Mesenteric fat pad (tissue), 1 donor: ENCODE results near the gene YWHAG. TPM values are rescaled to one million over a fixed set of nuclear protein-coding genes. Genes with fewer than 3 reads are reported as not detected.
"Not testable (repeated sequence)": the region's sequence is repeated elsewhere in the genome, so short reads cannot be mapped to it uniquely, and the experiment has no call there.

Experiments
- DNase-seq: peaks from one replicate; pipeline ENCODE4 v3.0.0-alpha.2; 2020; ENCODE audit warnings: low spot score
- total RNA-seq: library from RNA; stranded (reverse); fragmentation: NEBNext Ultra II Directional; extraction: Animal tissue kit (Norgen Biotek cat#: 25700); gene quantifications from one replicate; pipeline ENCODE4 v1.2.1, GENCODE V29; 2021
- donor health status: DM: yes; HTN: yes; CAD: no.

Gene YWHAG
- total RNA-seq, 1 donor from 2014 or later, result 297 TPM

DNA sequence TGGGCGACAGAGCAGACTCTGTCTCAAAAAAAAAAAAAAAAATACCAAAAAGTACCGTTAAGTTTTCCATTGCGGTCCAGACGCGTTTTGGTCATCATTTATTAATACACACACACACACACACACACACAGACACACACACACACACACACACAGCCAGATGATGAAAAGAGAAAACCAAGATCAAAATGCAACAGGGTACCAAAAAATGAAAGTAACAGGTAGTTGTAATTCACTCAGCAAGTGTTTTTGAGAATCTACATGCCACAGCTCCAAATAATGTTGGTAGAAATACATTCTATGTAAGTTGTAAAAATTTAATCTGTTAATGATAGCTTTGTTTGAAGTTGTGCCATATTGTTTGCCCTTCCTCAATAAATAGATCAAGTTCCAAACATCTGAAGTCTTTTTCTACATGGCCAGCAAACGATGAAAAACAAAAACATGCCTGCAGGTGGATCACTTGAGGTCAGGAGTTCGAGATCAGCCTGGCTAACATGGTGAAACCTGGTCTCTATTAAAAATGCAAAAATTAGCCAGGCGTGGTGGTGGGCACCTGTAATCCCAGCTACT, 9.4 kb downstream of the YWHAG start:
- no peak for DNase-seq

DNA sequence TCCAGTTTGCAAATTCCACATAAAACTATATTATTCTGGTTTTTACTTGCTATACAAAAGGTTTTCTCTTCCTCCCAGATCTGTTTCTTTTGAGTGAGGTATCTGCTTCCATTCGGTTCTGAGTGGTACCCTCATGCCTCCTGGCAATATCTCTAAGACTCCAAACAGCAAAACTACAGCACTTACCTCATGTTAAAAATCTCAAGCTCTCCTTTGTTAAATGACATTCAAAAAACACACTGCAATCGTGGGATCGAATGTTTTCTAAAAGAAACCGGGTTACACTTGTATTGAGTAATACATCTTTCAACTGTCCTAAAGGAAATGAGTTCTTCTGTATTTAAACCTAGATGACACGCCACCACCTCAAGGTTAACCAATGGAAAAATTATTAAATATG, 11.1 kb downstream of the YWHAG start:
- no peak for DNase-seq

DNA sequence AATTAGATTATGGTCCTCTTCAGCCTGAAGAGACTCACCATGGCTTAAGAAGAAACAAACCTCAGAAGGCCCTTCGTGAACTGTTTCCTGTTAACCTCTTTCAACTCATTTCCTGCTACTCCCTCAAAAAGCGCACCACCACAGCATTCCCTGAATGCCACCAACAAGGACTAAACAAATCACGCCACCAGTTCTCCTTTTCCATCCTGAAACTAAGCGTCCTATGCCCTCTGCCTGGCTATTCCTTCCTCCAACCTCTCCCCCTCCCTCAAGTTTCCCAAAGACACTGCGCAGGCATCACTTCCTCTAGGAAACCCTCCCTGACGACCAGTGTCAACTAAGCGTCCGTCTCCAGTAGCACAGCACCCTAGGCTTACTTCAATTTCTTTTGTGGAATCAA, 12.0 kb downstream of the YWHAG start:
- DNase-seq, result peak; percentile 35

DNA sequence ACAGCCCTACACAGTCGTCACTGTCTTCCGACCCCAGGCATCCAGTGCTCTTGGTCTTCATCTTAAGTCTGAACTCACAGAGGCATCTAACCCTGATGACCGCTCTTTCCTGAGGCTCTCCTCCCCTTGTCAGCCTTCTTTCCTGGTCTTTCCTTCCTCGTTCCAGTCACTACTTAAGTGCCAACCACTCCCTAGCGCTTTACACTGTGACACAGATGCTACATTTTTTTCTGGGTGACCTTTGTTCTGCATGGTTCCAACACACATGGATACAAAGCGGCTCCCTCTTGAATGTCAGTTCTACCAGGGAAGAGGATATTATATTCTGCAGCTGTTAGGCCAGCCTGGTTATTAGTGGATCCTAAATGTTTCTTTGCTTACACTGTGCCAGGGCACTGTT, 12.7 kb downstream of the YWHAG start:
- no peak for DNase-seq

DNA sequence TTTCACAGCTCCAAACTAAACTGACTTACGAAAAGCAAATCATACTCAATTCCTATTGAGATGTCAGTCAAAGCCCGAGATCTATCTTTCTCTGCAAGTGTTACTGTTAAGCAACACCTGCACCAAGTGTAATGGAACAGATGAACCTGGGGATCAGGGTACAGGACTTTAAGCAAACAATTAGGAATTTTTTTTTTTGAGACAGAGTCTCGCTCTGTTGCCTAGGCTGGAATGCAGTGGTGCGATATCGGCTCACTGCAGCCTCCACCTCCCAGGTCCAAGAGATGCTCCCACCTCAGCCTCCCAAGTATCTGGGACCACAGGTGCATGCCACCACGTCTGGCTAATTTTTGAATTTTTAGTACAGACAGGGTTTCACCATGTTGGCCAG, 14.9 kb downstream of the YWHAG start:
- no peak for DNase-seq

DNA sequence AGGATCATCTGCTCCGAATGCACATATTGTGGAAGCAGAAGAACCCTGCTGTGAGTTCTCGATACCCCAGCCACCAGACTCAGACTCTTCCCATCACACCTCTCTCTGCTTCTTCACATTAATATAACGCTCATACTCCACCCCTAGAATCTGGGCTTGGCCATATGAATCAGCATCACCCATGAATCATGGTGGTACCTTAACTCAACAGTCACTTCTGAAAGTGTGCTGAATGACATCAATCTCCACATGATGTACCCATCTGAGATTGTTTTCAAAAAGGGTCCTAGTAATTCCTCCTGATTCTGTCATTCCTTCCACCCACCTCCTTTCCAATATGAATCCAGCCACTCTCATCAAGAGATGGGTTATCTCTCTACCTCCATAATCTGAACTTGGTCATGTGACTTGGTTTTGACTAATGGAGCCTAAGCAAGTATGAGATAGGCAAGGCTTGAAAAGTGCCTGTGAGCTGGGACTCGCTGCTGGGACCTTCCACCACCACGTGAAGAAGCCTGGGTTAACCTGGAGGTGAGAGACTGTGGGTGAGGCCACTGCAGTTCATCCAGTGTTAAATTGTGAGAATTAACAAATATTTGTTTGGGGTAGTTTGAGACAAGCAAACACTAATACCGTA, 15.4 kb downstream of the YWHAG start:
- DNase-seq, result no peak

DNA sequence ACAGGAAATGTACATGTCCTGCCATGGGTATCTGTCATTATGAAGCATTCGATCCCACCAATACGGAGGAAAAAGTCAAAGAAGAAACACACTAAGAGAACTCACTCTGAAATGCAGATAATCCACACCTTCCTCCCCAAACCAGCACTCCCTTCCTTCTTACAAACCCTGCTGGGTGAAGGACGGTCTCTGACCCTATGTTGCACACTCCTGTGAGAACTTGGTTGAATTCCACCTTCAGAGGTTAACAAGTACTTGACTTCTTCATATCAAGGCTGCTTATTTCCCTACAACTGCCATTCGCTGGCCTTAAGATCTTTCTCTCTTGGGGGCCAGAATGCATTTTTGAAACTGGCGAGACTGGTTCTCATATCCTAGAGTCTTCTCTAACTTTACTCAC, 16.6 kb downstream of the YWHAG start:
- no peak for DNase-seq

DNA sequence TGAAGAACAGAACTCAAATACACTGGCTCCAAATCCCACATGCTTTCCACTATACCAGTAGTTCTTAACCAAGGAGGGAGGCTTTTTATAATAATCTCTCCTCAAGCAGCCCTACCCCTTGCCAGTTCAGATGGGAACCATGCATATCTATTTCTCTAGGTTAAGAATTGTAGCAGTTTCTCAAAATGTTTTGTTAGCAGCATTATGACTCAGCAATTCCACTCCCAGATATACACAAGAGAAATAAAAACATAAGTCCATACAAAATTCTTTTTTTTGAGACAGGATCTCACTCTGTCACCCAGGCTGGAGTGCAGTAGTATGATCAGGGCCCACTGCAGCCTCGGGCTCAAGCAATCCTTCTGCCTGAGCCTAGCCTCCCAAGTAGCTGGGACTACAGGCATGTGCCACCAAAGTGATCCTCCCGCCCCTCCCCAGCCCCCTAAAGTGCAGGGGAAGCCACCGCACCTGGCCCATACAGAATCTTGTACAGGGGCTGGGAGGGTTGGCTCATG, 18.1 kb downstream of the YWHAG start:
- DNase-seq, result peak; percentile 43

DNA sequence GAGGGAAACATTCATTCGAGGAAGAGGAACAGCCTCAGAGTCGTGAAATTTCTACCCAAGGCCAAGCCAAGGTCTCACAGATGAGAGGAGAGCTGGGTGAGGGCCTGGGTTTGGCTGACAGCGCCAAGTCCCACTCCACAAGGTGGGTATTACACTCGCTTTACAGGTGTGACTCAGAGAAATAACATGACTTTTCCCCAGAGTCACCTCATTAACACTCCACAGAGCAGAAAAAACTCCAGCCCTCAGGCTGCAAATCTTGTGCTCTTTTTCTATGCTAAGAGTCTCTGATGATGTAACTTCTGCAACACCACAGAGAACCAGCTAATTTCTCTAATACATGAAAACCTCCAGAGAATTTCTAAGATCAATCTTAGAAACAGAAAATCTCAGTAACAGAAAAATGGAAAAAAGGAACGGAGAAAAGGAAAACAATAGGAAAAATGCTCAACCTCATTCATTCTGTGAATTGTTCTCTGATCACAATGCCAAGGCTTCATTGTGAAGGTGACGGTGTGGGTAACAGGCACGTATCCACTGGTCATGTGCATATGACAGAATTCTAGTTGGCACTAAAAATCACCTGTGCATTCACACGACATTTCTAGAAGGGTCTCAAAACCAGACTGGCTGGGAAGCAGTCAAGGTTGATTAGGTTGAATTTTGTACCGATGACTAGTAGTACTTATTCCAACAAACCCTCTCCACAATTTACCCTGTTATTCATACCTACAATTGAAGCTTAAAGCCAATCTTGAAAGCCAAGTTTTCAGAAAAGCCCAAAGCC, 20.3 kb downstream of the YWHAG start:
- no peak for DNase-seq

DNA sequence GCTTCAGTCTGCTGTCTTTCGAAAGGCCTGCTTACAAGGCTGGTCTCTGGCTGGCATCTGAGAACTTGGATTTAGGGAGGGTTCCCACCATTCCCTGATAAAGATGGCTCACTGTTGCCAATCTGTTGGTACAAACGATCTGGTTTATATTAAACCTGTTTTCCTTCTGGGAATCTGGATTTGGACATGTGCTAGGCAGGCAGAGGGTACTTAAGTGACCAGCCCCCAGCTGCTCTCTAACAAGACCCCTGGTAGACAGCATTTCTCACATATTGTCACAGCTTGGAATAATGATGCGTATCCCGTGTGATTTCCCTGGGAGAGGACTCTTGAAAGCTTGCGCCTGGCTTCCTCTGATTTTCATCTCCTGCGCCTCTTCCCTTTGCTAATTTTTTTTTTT, 21.6 kb downstream of the YWHAG start:
- DNase-seq, result no peak

DNA sequence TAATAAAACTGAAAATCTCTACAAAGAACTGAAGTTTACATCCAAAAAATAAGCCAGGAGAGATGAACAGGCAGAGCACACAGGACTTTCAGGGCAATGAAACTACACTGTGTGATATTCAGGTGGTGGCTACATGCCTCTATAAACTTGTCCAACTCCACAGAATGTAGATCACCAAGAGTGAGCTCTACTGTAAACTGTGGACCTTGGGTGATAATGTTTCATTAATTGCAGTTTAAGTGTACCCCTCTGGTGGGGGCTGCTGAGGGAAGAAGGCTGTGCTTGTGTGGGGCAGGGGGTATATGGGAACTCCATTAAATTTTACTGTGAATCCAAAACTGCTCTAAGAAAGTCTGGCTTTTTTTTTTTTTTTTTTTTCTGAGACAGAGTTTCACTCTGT, 22.7 kb downstream of the YWHAG start:
- no peak for DNase-seq

DNA sequence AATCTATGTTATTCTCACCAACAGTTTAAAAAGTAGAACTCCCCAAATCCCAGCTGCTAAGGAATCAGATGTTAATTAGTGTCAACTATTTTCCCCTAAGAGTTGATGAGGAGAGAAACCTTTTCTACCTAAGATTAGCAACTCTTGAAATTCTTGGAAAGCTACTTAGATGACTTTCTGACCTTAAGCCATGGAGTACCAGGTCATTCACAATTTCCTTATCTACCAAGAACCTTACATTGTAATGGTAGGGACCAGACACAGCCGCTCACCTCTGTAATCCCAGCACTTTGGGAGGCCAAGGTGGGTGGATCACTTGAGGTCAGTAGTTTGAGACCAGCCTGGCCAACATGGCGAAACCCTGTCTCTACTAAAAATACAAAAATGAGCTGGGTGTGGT, 23.4 kb downstream of the YWHAG start:
- not testable (repeated sequence) for DNase-seq

DNA sequence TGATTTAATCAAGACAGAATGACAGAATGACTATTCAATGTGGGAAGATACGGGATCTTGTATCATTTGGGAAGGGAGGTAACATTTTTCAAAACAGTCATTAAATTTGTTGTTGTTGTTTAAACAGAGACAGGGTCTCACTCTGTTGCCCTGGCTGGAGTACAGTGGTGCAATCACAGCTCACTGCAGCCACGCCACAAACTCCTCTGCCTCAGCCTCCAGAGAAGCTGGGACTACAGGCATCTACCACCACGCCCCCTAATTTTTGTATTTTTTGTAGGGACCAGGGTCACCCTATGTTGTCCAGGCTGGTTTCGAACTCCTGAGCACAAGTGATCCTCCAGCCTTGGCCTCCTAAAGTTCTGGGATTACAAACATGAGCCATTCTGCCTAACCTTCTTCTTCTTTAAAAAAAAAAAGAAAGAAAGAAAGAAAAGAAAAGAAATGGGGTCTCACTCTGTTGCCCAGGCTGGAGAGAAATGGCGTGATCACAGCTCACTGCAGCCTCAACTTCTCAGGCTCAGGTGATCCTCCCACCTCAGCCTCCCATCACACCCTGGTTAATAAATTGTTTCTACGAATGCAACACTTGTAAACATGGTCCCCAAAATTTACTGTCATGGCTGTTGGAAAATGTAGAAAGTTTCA, 24.3 kb downstream of the YWHAG start:
- DNase-seq, result no peak

DNA sequence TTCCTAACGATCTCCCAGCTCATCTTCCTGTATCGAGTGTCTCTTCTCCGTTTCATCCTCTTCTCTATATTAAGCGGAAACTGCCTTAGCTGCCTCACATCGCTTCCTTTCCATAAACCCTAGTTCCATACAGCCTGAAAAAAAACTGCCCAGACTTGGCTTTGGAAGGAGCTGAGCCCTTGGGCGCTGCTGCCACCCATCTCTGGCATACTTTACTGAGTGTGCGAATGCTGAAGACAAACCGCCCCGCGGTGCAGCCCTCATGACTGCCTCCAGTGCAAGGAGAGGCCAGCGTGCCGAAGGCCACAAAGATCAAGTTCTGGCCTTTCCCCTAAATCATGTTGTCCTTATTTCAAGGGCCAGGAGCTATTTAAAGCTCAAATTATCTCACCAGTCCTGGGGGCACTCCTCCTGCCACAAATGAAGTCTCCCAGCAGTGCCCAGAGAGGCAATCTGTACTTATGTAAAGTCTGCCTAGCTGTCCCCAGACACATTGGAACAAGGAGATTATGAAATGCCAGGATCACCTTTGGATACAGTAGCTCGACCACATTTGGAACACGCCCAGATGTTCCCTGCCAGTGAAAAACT, 25.2 kb downstream of the YWHAG start:
- peak; percentile 88 for DNase-seq

DNA sequence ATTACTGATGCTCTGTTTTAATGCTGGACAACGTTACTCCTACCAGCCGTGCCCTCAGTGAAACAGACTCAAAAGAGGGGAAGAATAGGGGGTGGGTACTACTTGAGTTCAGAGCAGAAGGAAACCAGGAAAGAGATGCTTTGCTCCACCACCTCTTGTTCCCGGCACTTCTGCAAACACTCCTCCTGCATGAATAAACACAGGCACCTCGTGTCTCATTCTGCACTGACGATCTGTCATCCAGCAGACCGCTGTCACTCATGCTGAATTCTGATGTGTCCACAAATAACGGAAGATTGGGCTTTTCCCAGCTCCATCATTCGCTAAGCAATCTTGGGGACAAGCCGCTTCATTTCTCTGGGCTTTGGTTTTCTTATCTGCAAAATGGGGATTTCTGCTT, 26.7 kb downstream of the YWHAG start:
- no peak for DNase-seq

DNA sequence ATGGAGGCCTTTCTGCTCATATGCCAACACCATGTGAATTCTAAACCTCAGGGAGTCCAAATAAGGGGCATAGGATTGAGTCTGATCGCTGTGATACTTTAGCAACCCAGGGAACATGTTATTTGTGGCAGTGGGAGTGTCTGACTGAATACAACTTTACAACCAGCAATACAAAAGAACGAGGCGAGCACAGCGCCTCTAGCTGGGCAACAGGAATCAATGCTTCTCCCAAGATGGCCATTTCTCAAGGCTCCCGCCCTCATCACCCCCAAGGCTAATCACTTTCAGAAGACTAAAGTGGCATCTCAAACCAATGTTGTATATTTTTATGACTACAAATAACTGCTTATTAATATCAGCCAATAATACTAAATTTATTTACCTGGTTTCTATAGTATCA, 28.1 kb downstream of the YWHAG start:
- no peak for DNase-seq

DNA sequence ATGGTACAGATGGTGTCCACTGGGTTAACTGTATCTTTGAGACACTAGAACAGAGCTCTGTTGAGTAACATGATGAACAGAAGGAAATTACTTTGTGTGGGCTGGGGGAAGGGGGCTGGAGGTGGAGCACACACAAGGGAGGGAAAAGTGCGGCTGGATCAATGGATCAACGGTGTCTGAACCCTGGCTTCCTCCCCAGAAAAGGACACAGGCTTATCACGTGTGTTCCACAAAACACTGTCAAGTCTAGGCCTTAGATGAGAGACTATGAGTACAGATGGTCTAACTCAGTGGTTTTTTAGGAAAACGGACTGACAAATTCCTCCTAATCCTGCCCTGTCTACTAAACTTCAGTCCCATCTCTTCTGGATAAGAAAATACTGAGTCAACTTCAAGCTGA, 28.5 kb downstream of the YWHAG start:
- no peak for DNase-seq

DNA sequence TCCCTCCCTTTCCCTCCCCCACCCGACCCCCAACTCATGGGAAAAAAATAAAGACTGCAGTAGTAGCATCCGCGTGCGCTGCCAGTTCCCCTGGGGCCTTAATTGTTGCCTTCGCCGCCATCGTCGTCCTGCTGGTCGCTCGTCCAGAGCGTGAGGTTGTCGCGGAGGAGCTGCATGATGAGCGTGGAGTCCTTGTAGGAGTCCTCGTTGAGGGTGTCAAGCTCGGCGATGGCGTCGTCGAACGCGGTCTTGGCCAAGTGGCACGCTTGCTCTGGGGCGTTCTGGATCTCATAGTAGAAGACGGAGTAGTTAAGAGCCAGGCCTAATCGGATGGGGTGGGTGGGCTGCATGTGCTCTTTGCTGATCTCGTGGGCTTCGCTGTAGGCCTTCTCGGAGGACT, 29.3 kb downstream of the YWHAG start:
- DNase-seq, result no peak

DNA sequence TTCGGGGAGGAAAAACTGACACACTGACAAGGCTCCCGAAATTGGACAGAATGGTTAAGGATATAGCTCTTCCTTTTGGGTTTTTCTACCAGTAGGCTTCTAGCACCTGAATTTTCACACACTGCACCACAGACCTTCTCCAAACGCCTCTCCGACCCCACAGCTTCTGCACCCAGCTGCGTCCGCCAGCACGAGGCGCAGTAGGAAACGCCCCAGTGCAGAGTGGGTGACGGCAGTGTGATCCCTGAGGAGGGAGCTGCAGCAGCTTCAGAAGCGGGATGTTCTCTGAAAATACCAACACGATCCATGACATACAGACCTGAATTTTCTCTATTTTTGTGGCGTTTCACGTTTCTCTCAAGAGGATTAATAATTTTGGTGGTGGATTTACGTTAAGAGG, 30.4 kb downstream of the YWHAG start:
- DNase-seq, result no peak

DNA sequence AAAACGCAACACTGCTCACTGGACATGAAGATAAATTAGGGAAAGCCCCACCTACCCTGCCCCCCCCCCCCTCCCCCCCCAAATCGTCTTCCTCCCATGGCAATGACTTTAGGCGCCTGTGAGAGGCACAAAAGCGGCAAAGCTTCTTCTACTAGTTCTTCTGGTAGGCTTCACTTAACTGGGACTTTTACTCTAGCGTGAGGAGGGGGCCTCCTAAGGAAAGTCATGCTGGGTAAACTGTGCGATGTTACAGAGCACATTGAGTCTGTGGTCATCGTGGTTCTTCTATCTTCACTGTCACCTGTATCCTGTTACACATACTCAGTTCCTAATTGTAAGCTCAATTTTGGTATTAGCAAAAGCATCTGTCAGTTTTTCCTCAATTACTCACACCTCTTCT, 31.2 kb downstream of the YWHAG start:
- no peak for DNase-seq

DNA sequence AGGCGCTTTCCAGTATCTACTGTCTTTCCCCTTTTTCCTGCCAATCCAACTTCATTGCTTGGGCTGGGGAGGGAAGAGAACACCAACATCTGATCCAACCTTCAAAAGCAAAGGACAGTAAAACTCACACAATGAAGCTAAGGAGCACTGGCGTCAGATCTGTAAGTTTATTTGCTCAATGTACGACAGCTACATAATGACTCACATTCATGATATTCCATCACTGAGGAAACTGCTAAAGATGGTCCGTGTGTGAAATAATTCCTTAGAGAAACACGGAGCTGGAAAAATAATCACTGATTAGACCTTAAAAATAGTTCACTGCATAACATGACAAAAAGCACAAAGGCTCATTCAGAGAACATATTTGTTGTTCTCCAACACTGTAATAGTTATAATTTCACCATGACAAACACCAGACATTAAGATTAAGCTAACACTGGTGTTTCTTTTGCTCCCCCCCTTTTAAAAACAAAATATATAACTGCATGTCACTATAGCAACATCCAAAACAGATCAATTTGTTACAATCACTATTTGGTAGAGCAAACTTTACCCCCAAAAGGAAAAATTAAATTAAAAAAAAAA, 32.1 kb downstream of the YWHAG start:
- no peak for DNase-seq
